Activated T-cell treated with anti-CD3 and anti-CD28 coated beads, Interleukin-2, amount 50 U/mL, for 72 hours (primary cell): ENCODE results near the gene HSPG2. TPM values are rescaled to one million over a fixed set of nuclear protein-coding genes. Genes with fewer than 3 reads are reported as not detected.

ENCODE experiments used
- ATAC-seq, 2 donors: fragments of 150-1000 bp; cut with Tn5 transposase; replicated peaks in 1 of 2; 2 replicates each; pipeline ENCODE4 v1.10.0; 2021; ENCODE audit warnings: moderate library complexity in 2 of 2, mild to moderate bottlenecking in 1 of 2
- DNase-seq, 2 donors: peaks; one replicate each; pipeline ENCODE4 v3.0.0; 2021 to 2022; ENCODE audit warnings: mixed read lengths in 1 of 2
- H3K27ac Mint-ChIP-seq: one replicate; pipeline ENCODE4 v1.8.0; 2022; ENCODE audit warnings: mild to moderate bottlenecking, moderate library complexity, mixed read lengths
- H3K27me3 Mint-ChIP-seq: one replicate; pipeline ENCODE4 v1.8.0; 2022; ENCODE audit warnings: low read depth, mixed read lengths
- H3K36me3 Mint-ChIP-seq, 2 donors: one replicate each; pipeline ENCODE4 v1.8.0; 2022; ENCODE audit warnings: mixed read lengths in 2 of 2, mild to moderate bottlenecking in 1 of 2; ENCODE audit not compliant: insufficient read depth in 2 of 2
- H3K4me1 Mint-ChIP-seq: one replicate; pipeline ENCODE4 v1.8.0; 2022; ENCODE audit warnings: low read depth, mixed read lengths
- H3K4me3 Mint-ChIP-seq, 2 donors: one replicate each; pipeline ENCODE4 v1.8.0; 2022; ENCODE audit warnings: mild to moderate bottlenecking in 2 of 2, mixed read lengths in 2 of 2, moderate library complexity in 2 of 2
- H3K9me3 Mint-ChIP-seq, 2 donors: one replicate each; pipeline ENCODE4 v1.8.0; 2022; ENCODE audit warnings: mixed read lengths in 2 of 2
- total RNA-seq, 2 donors: library from RNA; stranded (reverse); gene quantifications; one replicate each; pipeline ENCODE4 v1.2.3, GENCODE V29; 2022

Gene HSPG2
- total RNA-seq, 2 donors from 2014 or later, result 4.4 to 11.5 TPM

DNA sequence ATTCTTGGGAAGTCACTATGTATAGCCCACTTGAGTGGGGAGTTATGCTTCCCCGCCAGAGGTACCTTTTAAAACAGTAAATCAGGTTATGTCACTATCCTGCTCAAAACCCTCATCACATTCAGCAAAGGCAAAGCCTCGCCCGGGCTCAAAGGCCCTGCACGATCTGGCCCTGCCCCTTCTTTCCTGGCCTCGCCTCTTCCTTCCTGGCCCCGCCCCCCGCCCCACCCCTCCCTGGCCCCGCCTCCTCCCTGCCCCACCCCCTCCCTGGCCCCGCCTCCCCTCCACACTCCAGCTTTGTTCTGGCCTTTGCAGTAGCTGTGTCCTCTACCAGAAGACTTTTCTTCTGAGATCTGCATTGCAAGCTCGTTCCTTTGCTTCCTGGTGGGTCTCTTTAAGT lies 118.5 kb downstream of the HSPG2 start:
- peak; percentile 63 to 64 for ATAC-seq
- Mint-ChIP-seq H3K4me1 (no peaks in the 10 kb centered on the region), H3K4me3 (no peak overlapping the region), H3K9me3 (no peaks in the 10 kb centered on the region), H3K36me3 (no peaks in the 10 kb centered on the region), H3K27ac (no peak overlapping the region), H3K27me3 (peaks cover 6% of the 10 kb centered on the region)
- peak; percentile 42 to 45 for DNase-seq

DNA sequence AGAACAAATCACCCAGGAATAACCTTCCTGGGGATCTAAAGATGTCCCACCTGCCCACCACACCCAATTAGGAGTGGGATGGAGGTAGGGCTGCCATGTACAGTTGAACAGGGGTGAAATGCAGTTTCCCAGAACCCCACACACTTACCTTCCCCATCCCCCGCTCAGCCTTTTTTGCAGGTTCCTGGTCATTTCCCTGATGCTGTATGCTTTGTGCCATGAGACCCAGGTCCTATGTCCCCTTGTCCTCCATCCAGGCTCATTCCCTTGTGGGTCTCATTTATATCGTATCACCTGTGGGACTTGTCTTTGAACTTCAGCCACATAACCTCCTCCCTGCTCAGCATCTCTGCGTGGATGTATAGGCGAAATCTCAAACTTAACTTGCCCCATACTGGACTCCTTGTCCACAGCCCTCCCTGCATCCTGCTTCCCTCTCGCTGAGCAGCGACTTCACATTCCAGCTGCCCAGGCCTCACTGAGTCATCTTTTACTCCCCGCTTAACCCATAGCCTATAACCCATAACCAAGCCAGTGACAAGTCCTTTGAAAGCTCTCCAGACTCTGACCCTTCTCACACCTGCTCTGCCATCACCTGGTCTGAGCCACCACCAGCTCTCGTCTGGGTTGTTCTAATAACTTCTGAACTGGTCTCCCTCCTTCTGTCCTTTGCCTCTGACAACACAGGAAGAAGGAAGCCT lies 120.4 kb downstream of the HSPG2 start:
- Mint-ChIP-seq H3K9me3 (no peaks in the 10 kb centered on the region), H3K27me3 (peaks cover 20% of the 10 kb centered on the region), H3K27ac (no peak overlapping the region), H3K4me3 (no peak overlapping the region), H3K4me1 (no peaks in the 10 kb centered on the region), H3K36me3 (no peaks in the 10 kb centered on the region)
- DNase-seq, result no peak
- no peak for ATAC-seq

DNA sequence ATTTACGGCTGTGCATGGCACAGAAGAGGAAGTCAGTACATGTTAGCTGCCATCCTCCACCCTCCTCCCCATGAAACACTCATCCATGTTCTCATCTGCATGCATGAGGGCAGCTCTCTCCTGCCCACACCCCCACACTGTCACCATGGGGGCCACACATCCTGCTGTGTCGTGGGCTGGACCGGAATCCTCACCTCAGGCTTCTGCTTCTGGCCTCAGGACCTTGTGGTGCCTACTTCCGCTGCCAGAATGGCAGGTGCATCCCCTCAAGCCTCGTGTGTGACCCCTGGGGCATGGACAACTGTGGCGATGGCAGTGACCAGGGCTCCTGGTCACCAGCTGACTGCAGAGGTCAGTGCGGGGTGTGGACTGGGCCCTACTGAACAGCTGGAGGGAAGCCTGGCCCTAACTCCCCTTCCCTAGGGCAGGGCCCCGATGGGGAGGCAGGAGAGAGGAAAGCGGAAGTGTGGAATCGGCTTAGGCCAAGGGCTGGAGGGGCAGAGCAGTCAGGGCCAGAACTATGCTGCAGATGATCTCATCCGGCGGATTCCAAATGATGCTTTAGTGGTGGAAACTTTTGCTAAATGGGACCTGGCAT lies 121.3 kb downstream of the HSPG2 start:
- DNase-seq (no peak), ATAC-seq (no peak)
- no peaks in the 10 kb centered on the region for H3K36me3 Mint-ChIP-seq
- H3K4me3 Mint-ChIP-seq, result no peak overlapping the region
- H3K9me3 Mint-ChIP-seq, result no peaks in the 10 kb centered on the region
- no peak overlapping the region for H3K27ac Mint-ChIP-seq
- no peaks in the 10 kb centered on the region for H3K4me1 Mint-ChIP-seq
- peaks cover 20% of the 10 kb centered on the region for H3K27me3 Mint-ChIP-seq

DNA sequence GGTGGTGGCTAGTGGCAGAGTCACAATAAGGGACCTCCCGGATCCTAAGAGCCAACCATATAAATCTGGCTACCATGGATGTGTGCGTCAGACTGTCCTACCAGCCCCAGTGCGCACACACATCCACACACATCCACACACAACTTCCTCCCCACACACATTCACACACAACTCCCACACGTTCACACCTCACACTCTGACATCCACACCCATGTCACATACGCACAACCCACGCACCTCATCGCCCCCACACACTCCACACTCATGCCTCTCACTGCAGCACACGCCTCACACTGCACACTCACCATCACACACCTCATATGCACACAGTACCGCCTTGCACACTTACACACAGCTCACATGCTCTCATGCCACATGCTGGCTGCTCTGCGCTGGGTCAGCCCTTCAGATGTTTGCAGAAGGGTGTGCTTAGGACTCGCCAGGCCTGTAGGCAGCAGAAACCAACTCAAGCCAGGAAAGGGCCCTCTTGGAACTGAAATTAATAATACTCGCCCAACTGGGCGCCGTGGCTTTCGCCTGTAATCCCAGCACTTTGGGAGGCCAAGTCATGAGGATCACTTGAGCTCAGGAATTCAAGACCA lies 122.0 kb downstream of the HSPG2 start:
- Mint-ChIP-seq H3K4me3 (peak overlapping the region; percentile 11 to 59), H3K4me1 (no peaks in the 10 kb centered on the region), H3K27ac (no peak overlapping the region), H3K36me3 (no peaks in the 10 kb centered on the region), H3K27me3 (peaks cover 20% of the 10 kb centered on the region), H3K9me3 (no peaks in the 10 kb centered on the region)
- DNase-seq (no peak), ATAC-seq (no peak)

DNA sequence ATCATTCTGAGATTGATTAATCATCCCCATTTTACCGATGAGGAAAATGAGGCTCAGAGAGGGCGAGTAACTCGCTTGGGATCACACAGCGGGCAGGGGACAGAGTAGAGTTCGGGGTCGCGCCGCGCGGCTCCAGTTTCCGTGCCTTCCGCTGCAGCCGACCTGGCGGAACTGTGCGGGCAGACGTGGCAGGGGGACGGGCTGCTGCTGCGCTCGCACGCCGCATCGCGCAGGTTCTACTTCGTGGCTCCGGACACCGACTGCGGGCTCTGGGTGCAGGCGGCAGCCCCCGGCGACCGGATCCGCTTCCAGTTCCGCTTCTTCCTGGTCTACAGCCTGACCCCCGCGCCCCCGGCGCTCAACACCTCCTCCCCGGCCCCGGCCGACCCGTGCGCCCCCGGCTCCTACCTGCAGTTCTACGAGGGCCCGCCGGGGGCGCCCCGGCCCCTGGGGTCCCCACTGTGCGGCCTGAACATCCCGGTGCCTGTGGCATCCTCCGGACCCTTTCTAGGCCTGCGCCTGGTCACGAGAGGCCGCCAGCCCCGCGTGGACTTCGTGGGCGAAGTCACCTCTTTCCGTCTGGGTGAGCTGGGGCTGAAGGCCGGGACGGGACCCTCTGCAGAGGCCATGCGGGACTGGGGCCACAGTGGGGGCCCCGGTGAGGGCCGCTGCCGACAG lies 122.7 kb downstream of the HSPG2 start:
- no peaks in the 10 kb centered on the region for H3K9me3 Mint-ChIP-seq
- DNase-seq, result peak; percentile 38 to 55
- no peaks in the 10 kb centered on the region for H3K36me3 Mint-ChIP-seq
- peaks cover 20% of the 10 kb centered on the region for H3K27me3 Mint-ChIP-seq
- no peak overlapping the region for H3K27ac Mint-ChIP-seq
- ATAC-seq, result peak; percentile 81 to 83
- H3K4me1 Mint-ChIP-seq, result no peaks in the 10 kb centered on the region
- H3K4me3 Mint-ChIP-seq, result peak overlapping the region; percentile 57 to 59

DNA sequence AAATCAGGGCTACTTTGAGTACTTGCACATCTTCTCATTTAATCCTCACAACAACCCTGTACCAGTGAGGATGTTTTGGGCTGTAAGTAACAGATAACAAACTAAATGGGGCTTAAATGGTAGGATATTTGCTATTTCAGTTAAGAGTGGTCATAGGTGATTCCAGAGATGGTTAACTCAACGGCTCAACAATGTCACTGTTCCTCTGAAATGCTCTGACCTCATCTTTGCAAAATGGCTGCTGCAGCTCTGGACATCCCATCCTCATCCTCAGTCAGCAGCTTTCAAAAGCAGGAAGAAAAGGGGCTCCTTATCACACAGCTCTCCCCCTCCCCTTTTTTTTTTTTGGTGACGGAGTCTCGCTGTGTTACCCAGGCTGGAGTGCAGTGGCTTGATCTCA lies 123.6 kb downstream of the HSPG2 start:
- Mint-ChIP-seq H3K36me3 (no peaks in the 10 kb centered on the region), H3K4me3 (no peak overlapping the region), H3K4me1 (no peaks in the 10 kb centered on the region), H3K9me3 (no peaks in the 10 kb centered on the region), H3K27me3 (peaks cover 20% of the 10 kb centered on the region), H3K27ac (no peak overlapping the region)
- ATAC-seq, result no peak
- no peak for DNase-seq

DNA sequence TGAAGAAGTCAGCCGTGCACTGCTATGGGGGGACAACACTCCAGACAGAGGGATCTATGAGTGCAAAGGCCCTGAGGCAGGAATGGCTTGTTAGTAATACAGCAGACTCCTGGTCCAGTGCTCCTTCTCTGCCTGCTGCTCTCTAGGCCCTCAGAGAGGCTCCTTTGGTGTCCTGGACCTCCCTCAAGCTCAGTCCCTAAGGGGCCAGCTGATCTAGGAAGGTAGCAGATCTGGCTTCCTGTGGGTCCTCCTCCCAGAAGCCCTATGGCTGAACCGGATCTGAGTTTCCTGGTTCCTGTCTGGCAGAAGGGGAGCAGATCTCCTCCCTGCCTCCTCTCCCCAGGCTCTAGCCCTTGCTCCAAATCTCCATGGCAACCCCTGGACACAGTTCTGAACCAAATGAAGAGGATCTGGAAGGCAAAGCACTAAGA lies 125.2 kb downstream of the HSPG2 start, which contains the start of gene LDLRAD2:
TSS of gene LDLRAD2 (plus strand) at position 391 of the 431 bp plus-strand sequence. CDS start 187 bp downstream, outside the sequence.
- Mint-ChIP-seq H3K4me3 (no peak within 1 kb of the TSS), H3K36me3 (no peaks in the 10 kb centered on the region), H3K27ac (no peak within 1 kb of the TSS), H3K4me1 (no peaks in the 10 kb centered on the region), H3K9me3 (no peaks in the 10 kb centered on the region), H3K27me3 (peaks cover 20% of the 10 kb centered on the region)
- no peak for ATAC-seq
- DNase-seq, result no peak

DNA sequence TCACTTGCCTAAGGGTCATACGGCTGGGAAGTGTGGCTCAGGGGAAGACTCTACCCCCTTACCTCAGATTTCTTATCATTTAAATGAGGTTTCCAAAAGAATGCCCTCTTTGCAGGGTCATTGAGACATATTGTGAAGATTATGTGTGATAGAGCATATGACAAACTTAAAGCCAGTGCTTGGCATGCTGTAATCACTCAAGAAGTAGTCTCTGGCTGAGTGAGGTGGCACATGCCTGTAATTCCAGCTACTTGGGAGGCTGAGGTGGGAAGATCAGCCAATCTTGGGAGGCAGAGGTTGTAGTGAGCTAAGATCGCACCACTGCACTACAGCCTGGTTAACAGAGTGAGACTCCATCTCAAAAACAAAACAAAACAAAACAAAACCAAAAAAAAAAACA lies 132.6 kb downstream of the HSPG2 start:
- Mint-ChIP-seq H3K27ac (no peak overlapping the region), H3K4me3 (no peak overlapping the region)

DNA sequence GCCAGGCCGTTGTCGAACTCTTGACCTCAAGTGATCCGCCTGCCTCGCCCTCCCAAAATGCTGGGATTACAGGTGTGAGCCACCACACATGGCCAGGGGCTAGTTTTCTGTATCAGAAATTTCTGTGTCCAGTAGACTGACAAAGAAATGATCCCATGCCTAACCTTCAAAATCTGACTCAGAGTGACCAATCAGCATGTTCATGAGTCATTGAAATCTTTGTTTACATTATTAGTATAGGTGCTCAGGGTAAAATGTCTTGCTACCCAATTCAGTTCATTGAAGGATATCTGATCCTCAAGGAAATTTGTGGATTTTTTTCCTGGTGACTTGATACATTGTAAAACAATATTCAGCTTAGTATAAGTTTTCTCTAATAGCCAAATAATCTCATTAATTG lies 136.0 kb downstream of the HSPG2 start:
- Mint-ChIP-seq H3K36me3 (no peaks in the 10 kb centered on the region), H3K27me3 (no peaks in the 10 kb centered on the region), H3K9me3 (peaks cover 0 to 2% of the 10 kb centered on the region in 2 donors), H3K27ac (no peak overlapping the region), H3K4me1 (no peaks in the 10 kb centered on the region), H3K4me3 (no peak overlapping the region)
- ATAC-seq, result no peak
- DNase-seq, result no peak

More for the DNA sequence above, 132.6 kb downstream of the HSPG2 start:
- peaks cover 0 to 2% of the 10 kb centered on the region in 2 donors for H3K9me3 Mint-ChIP-seq
- no peaks in the 10 kb centered on the region for H3K27me3 Mint-ChIP-seq
- DNase-seq, result no peak
- no peaks in the 10 kb centered on the region for H3K4me1 Mint-ChIP-seq
- no peaks in the 10 kb centered on the region for H3K36me3 Mint-ChIP-seq
- no peak for ATAC-seq

DNA sequence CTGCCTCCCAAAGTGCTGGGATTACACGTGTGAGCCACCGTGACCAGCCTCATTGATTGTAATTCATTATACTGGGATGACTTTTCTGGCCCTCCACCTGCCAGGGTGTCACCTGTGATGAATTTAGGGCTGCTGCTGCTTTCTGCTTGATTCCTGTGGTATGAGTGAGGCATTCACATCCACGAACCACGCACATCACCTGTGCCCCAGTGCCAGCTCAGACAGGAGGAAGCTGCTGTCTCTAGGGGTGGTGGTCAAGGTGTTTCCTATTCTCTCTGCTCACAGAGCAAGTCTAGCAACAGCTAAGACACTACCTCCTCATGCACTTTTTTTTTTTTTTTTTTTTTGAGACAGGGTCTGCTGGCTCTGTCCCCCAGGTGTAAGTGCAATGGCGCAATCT lies 137.4 kb downstream of the HSPG2 start:
- Mint-ChIP-seq H3K4me1 (no peaks in the 10 kb centered on the region), H3K27me3 (no peaks in the 10 kb centered on the region), H3K4me3 (no peak overlapping the region), H3K9me3 (peaks cover 0 to 6% of the 10 kb centered on the region in 2 donors), H3K36me3 (no peaks in the 10 kb centered on the region), H3K27ac (no peak overlapping the region)
- no peak for ATAC-seq
- DNase-seq, result no peak

DNA sequence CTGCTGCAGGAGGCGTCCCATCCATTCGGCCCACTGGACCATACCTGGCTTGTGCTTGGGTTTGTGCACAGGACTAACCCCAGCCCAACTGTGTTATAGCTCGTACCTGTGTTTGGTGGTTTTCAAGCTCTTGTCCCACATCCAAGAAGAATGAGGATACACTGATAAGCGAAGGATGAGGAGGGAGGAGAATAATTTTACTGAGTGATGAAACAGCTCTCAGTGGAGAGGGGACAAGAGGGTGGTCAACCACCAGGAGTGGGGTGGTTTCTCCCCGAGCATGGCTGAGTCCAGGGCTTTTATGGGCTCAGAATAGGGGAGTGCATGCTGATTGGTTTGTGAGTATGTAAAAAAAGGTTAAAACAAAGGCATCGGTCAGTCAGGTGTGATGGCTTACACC lies 142.0 kb downstream of the HSPG2 start:
- H3K4me3 Mint-ChIP-seq, result no peak overlapping the region
- H3K27ac Mint-ChIP-seq, result no peak overlapping the region
- ATAC-seq (no peak), DNase-seq (no peak)
- no peaks in the 10 kb centered on the region for H3K36me3 Mint-ChIP-seq
- peaks cover 0 to 6% of the 10 kb centered on the region in 2 donors for H3K9me3 Mint-ChIP-seq
- no peaks in the 10 kb centered on the region for H3K27me3 Mint-ChIP-seq
- H3K4me1 Mint-ChIP-seq, result no peaks in the 10 kb centered on the region

DNA sequence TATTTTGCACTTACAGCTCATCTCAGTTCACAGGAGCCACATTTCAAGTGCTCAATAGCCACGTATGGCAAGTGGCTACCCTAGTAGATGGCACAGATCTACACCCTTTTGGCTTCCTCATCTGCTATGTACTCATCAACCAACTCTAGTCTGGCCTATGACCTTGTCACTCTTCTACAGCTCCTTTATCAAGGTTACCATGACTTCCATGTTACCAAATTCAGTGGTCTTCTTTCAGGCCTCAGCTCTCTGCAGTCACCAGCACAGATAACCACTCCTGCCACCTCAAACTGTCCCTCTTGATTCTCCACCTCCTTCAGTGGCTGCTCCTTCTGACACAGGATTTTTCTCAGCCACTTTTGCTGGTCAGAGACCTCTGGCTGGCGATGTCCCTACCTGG lies 142.5 kb downstream of the HSPG2 start:
- no peak overlapping the region for H3K4me3 Mint-ChIP-seq
- no peak for ATAC-seq
- no peaks in the 10 kb centered on the region for H3K36me3 Mint-ChIP-seq
- H3K27ac Mint-ChIP-seq, result no peak overlapping the region
- no peak for DNase-seq
- no peaks in the 10 kb centered on the region for H3K27me3 Mint-ChIP-seq
- H3K9me3 Mint-ChIP-seq, result peaks cover 0 to 6% of the 10 kb centered on the region in 2 donors
- no peaks in the 10 kb centered on the region for H3K4me1 Mint-ChIP-seq

DNA sequence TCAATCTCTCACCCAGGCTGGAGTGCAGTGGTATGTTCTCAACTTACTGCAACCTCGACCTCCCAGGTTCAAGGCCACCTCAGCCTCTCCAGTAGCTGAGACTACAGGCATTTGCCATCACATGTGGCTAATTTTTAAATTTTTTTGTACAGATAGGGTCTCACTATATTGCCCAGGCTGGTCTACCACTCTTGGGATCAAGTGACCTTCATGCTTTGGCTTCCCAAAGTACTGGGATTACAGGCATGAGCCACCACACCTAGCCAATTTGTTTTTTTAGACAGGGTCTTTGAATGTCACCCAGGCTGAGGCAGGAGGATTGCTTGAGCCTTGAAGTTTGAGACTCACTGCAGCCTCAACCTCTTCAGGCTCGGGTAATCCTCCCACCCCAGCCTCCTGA lies 144.0 kb downstream of the HSPG2 start:
- no peaks in the 10 kb centered on the region for H3K4me1 Mint-ChIP-seq
- no peak overlapping the region for H3K4me3 Mint-ChIP-seq
- ATAC-seq (no peak), DNase-seq (no peak)
- peaks cover 0 to 6% of the 10 kb centered on the region in 2 donors for H3K9me3 Mint-ChIP-seq
- H3K27ac Mint-ChIP-seq, result no peak overlapping the region
- no peaks in the 10 kb centered on the region for H3K27me3 Mint-ChIP-seq
- H3K36me3 Mint-ChIP-seq, result no peaks in the 10 kb centered on the region
